H9 (cell line): Measurements from ENCODE around the gene TTC9C. TPM values are rescaled to one million over a fixed set of nuclear protein-coding genes. Genes with fewer than 3 reads are reported as not detected.

ENCODE experiments used
- DNase-seq: peaks from one replicate; pipeline ENCODE4 v3.0.0-alpha.2; 2017
- H2AFZ ChIP-seq: one replicate; pipeline ENCODE4 v1.6.1; 2013; ENCODE audit warnings: mild to moderate bottlenecking, low read length, control low read depth, moderate library complexity
- H2AK5ac ChIP-seq: 2 replicates; pipeline ENCODE4 v1.6.1; 2013; ENCODE audit warnings: low read length, control low read depth, mixed read lengths; ENCODE audit not compliant: insufficient read length
- H2BK120ac ChIP-seq: one replicate; pipeline ENCODE4 v1.6.1; 2013; ENCODE audit warnings: low read depth, mild to moderate bottlenecking, low read length, control low read depth, inconsistent platforms; ENCODE audit not compliant: poor library complexity, severe bottlenecking
- H2BK12ac ChIP-seq: 2 replicates; pipeline ENCODE4 v1.6.1; 2013; ENCODE audit warnings: low read length, control low read depth, mixed read lengths, low read depth; ENCODE audit not compliant: insufficient read length
- H2BK15ac ChIP-seq: 2 replicates; pipeline ENCODE4 v1.6.1; 2013; ENCODE audit warnings: low read depth, low read length, control low read depth
- H2BK20ac ChIP-seq: one replicate; pipeline ENCODE4 v1.6.1; 2013; ENCODE audit warnings: low read depth, mild to moderate bottlenecking, low read length, control low read depth, inconsistent platforms; ENCODE audit not compliant: poor library complexity, severe bottlenecking
- H2BK5ac ChIP-seq: 2 replicates; pipeline ENCODE4 v1.6.1; 2013; ENCODE audit warnings: low read length, control low read depth, mixed read lengths; ENCODE audit not compliant: insufficient read length
- H3K14ac ChIP-seq: 2 replicates; pipeline ENCODE4 v1.6.1; 2013; ENCODE audit warnings: low read length, control low read depth; ENCODE audit not compliant: insufficient read depth
- H3K18ac ChIP-seq: 2 replicates; pipeline ENCODE4 v1.6.1; 2013; ENCODE audit warnings: low read depth, mild to moderate bottlenecking, mixed read lengths, low read length, control low read depth; ENCODE audit not compliant: insufficient read length
- H3K23ac ChIP-seq: 2 replicates; pipeline ENCODE4 v1.6.1; 2013; ENCODE audit warnings: low read length, control low read depth, mixed read lengths, low read depth; ENCODE audit not compliant: insufficient read length
- H3K23me2 ChIP-seq: 2 replicates; pipeline ENCODE4 v1.6.1; 2013; ENCODE audit warnings: low read depth, mild to moderate bottlenecking, mixed read lengths, low read length, control low read depth; ENCODE audit not compliant: insufficient read length, poor library complexity, severe bottlenecking
- H3K27ac ChIP-seq: 2 replicates; pipeline ENCODE4 v1.5.1; 2013; ENCODE audit warnings: low read length, control low read depth, mixed read lengths, low read depth; ENCODE audit not compliant: insufficient read length
- H3K27me3 ChIP-seq: 2 replicates; pipeline ENCODE4 v1.6.1; 2013; ENCODE audit warnings: low read length, control low read depth, inconsistent platforms; ENCODE audit not compliant: insufficient read depth
- H3K4ac ChIP-seq: 2 replicates; pipeline ENCODE4 v1.6.1; 2013; ENCODE audit warnings: low read depth, mild to moderate bottlenecking, control low read depth, inconsistent platforms, low read length, moderate library complexity
- H3K4me1 ChIP-seq: 2 replicates; pipeline ENCODE4 v1.6.1; 2013; ENCODE audit warnings: low read length, control low read depth, inconsistent platforms; ENCODE audit not compliant: insufficient read depth
- H3K4me2 ChIP-seq: 2 replicates; pipeline ENCODE4 v1.6.1; 2013; ENCODE audit warnings: low read length, control low read depth, mixed read lengths; ENCODE audit not compliant: insufficient read length, insufficient read depth
- H3K56ac ChIP-seq: 2 replicates; pipeline ENCODE4 v1.6.1; 2013; ENCODE audit warnings: low read depth, mild to moderate bottlenecking, mixed read lengths, low read length, control low read depth; ENCODE audit not compliant: insufficient read length
- H3K79me1 ChIP-seq: 2 replicates; pipeline ENCODE4 v1.6.1; 2013; ENCODE audit warnings: low read depth, mild to moderate bottlenecking, moderate library complexity, low read length, control low read depth, inconsistent platforms; ENCODE audit not compliant: insufficient read depth, poor library complexity, severe bottlenecking
- H3K79me2 ChIP-seq: 2 replicates; pipeline ENCODE4 v1.6.1; 2013; ENCODE audit warnings: low read length, control low read depth, inconsistent platforms; ENCODE audit not compliant: insufficient read depth
- H3K9ac ChIP-seq: 2 replicates; pipeline ENCODE4 v1.6.1; 2013; ENCODE audit warnings: low read length, control low read depth, mixed read lengths; ENCODE audit not compliant: insufficient read length; ENCODE audit errors: extremely low read depth
- H3K9me3 ChIP-seq: one replicate; pipeline ENCODE4 v1.6.1; 2013; ENCODE audit warnings: low read depth, low read length, inconsistent platforms; ENCODE audit not compliant: control insufficient read depth
- H3T11ph ChIP-seq: one replicate; pipeline ENCODE4 v1.6.1; 2013; ENCODE audit warnings: mild to moderate bottlenecking, low read length, control low read depth, inconsistent platforms
- H4K20me1 ChIP-seq: one replicate; pipeline ENCODE4 v1.6.1; 2013; ENCODE audit not compliant: control insufficient read depth, insufficient read length, insufficient read depth
- H4K5ac ChIP-seq: 2 replicates; pipeline ENCODE4 v1.6.1; 2013; ENCODE audit warnings: low read depth, mild to moderate bottlenecking, mixed read lengths, low read length, control low read depth; ENCODE audit not compliant: insufficient read length
- H4K8ac ChIP-seq: replicated peaks from 2 replicates; pipeline ENCODE4 v1.6.1; 2013; ENCODE audit warnings: low read length, control low read depth, mixed read lengths, low read depth; ENCODE audit not compliant: insufficient read length
- H4K91ac ChIP-seq: 2 replicates; pipeline ENCODE4 v1.6.1; 2013; ENCODE audit warnings: low read depth, mild to moderate bottlenecking, moderate library complexity, mixed read lengths, low read length, control low read depth; ENCODE audit not compliant: insufficient read length
- H3K27ac Mint-ChIP-seq, 3 experiments: 2 replicates in 2 of 3; 3 replicates in 1 of 3; pipeline ENCODE4 v1.8.0; 2020 to 2021; ENCODE audit warnings: mixed read lengths in 3 of 3, mild to moderate bottlenecking in 1 of 3, moderate library complexity in 1 of 3
- H3K27me3 Mint-ChIP-seq: 2 replicates; pipeline ENCODE4 v1.8.0; 2021; ENCODE audit warnings: low read depth, mild to moderate bottlenecking, moderate library complexity, mixed read lengths
- H3K36me3 Mint-ChIP-seq, 3 experiments: 2 replicates in 2 of 3; 3 replicates in 1 of 3; pipeline ENCODE4 v1.8.0; 2020 to 2021; ENCODE audit warnings: low read depth in 3 of 3, mixed read lengths in 3 of 3; ENCODE audit not compliant: insufficient read depth in 1 of 3
- H3K4me1 Mint-ChIP-seq, 2 experiments: 2 replicates each; pipeline ENCODE4 v1.8.0; 2020; ENCODE audit warnings: mixed read lengths in 2 of 2
- H3K4me3 Mint-ChIP-seq, 2 experiments: 2 replicates in 1 of 2; 3 replicates in 1 of 2; pipeline ENCODE4 v1.8.0; 2020 to 2021; ENCODE audit warnings: mild to moderate bottlenecking in 2 of 2, mixed read lengths in 2 of 2, moderate library complexity in 1 of 2
- H3K9me3 Mint-ChIP-seq, 2 experiments: 2 replicates in 1 of 2; 3 replicates in 1 of 2; pipeline ENCODE4 v1.8.0; 2020; ENCODE audit warnings: mild to moderate bottlenecking in 2 of 2, mixed read lengths in 2 of 2, moderate library complexity in 1 of 2
- WGBS: extraction: QIAGEN DNeasy Blood & Tissue Kit; methylation state at CpG from one replicate; pipeline ENCODE4 v1.1.7; 2013; ENCODE audit warnings: missing lambda C conversion rate, low lambda C conversion rate, mixed read lengths; ENCODE audit not compliant: insufficient read length; ENCODE audit errors: extremely low coverage; 5-methylcytosine and 5-hydroxymethylcytosine counted together
- total RNA-seq: library from RNA; stranded (reverse); gene quantifications from 2 replicates; pipeline ENCODE4 v1.2.1, GENCODE V29; 2021
- TF ChIP-seq, protein P1 (sequence below): fragments of 200-600 bp; sonication (generic); conservative IDR thresholded peaks from 3 replicates; pipeline ENCODE4 v1.8.0; 2021; ENCODE audit warnings: antibody characterized with exemption, mild to moderate bottlenecking

The TTC9C gene
- total RNA-seq, 1 experiment from 2014 or later = 33.4 TPM

DNA sequence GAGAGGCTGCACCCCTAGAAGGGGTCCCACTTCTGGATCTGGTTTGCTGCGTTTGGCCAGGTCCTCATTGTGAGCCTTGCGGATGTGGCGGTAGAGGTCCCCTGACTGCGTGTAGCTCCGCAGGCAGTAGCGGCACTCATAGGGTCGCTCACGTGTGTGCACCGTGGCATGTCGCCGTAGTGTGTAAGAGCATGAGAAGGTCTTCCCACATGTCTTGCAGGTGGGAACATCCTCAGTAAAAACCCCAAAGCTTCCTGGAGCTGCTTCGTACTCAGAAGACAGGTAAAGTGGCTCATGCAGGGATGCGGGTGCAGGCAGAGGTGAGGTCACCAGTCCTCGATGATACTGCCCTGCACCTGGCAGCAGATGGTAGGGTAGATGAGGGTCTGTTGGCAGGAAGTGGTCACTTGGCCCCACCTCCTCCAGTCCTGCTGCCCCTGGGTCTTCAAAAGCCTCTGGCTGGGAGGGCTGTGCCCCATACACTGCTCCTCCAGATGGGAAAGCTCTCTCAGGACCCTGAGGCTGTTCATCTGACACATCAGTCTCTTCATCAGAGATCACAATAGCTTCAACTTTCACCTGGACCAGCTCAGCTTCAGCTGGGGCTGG, 24.0 kb downstream of the TTC9C start:
- Mint-ChIP-seq H3K36me3 (peaks cover 29 to 44% (median 33%) of the 10 kb centered on the region in 3 experiments), H3K4me1 (peaks cover 12 to 21% of the 10 kb centered on the region in 2 experiments), H3K9me3 (no peaks in the 10 kb centered on the region), H3K4me3 (peak overlapping the region in 1 of 2 experiments; percentile 60; a peak in 1 of 5 replicates), H3K27ac (peak overlapping the region in 1 of 3 experiments; percentile 55; a peak in 1 of 7 replicates), H3K27me3 (no peaks in the 10 kb centered on the region)
- Histone ChIP-seq H4K5ac (no peak overlapping the region), H3K23ac (no peak overlapping the region), H2BK15ac (no peak overlapping the region), H3K18ac (no peak overlapping the region), H3K79me2 (peaks cover 21% of the 10 kb centered on the region; the same call in 1 of the 2 replicates), H2BK12ac (no peak overlapping the region), H3K9me3 (no peaks in the 10 kb centered on the region), H3K14ac (no peak overlapping the region), H2BK120ac (no peak overlapping the region), H3K27me3 (no peaks in the 10 kb centered on the region), H3K56ac (no peak overlapping the region), H3K27ac (no peak overlapping the region), H3K4me2 (no peak overlapping the region), H3K79me1 (peaks cover 12% of the 10 kb centered on the region), H4K8ac (no peak overlapping the region), H3K9ac (no peak overlapping the region), H3K4me1 (no peaks in the 10 kb centered on the region), H2BK20ac (no peak overlapping the region), H4K91ac (no peak overlapping the region), H4K20me1 (no peaks in the 10 kb centered on the region), H2BK5ac (no peak overlapping the region), H3T11ph (no peak overlapping the region), H3K4ac (no peak overlapping the region), H2AK5ac (no peak overlapping the region), H3K23me2 (peaks cover 3% of the 10 kb centered on the region), H2AFZ (no peak overlapping the region)
- no CpG with 5 or more reads among the region's 14 CpGs for WGBS
- TF ChIP-seq, protein P1, sequence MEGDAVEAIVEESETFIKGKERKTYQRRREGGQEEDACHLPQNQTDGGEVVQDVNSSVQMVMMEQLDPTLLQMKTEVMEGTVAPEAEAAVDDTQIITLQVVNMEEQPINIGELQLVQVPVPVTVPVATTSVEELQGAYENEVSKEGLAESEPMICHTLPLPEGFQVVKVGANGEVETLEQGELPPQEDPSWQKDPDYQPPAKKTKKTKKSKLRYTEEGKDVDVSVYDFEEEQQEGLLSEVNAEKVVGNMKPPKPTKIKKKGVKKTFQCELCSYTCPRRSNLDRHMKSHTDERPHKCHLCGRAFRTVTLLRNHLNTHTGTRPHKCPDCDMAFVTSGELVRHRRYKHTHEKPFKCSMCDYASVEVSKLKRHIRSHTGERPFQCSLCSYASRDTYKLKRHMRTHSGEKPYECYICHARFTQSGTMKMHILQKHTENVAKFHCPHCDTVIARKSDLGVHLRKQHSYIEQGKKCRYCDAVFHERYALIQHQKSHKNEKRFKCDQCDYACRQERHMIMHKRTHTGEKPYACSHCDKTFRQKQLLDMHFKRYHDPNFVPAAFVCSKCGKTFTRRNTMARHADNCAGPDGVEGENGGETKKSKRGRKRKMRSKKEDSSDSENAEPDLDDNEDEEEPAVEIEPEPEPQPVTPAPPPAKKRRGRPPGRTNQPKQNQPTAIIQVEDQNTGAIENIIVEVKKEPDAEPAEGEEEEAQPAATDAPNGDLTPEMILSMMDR = no peak
- no peak for DNase-seq
